Naive thymus-derived CD4-positive, alpha-beta T cell (primary cell): ENCODE data around the gene UPK3A. TPM values are rescaled to one million over a fixed set of nuclear protein-coding genes. Genes with fewer than 3 reads are reported as not detected.
"Not testable (repeated sequence)": the region's sequence is repeated elsewhere in the genome, so short reads cannot be mapped to it uniquely, and the experiment has no call there.

Experiments used
- ATAC-seq: fragments of 150-1000 bp; cut with Tn5 transposase; 2 replicates; pipeline ENCODE4 v1.10.0; 2021; ENCODE audit warnings: mild to moderate bottlenecking, moderate library complexity
- CTCF ChIA-PET: fragments of 350-600 bp; sonication (Branson Sonifier 250); formaldehyde crosslinking; loops from one replicate; lab custom pipeline; 2021; ENCODE audit warnings: antibody characterized with exemption; lab: Charles Lee
- POLR2A ChIA-PET: fragments of 350-600 bp; sonication (Branson Sonifier 250); formaldehyde crosslinking; loops from one replicate; lab custom pipeline; 2021; ENCODE audit warnings: antibody characterized with exemption, inconsistent platforms; lab: Charles Lee
- DNase-seq, 9 donors: peaks; one replicate each; pipeline versions ENCODE4 v3.0.0 to v3.0.0-alpha.2; 2020 to 2022; ENCODE audit warnings: mixed read lengths in 1 of 9
- H3K27ac ChIP-seq: one replicate; pipeline ENCODE4 v1.7.0; 2013; ENCODE audit warnings: mild to moderate bottlenecking, low read depth, low read length, moderate library complexity
- H3K27me3 ChIP-seq, 2 donors: one replicate each; pipeline ENCODE4 v1.7.0; 2013; ENCODE audit warnings: low read length in 2 of 2, mild to moderate bottlenecking in 2 of 2, moderate library complexity in 2 of 2; ENCODE audit not compliant: control insufficient read depth in 2 of 2, insufficient read depth in 2 of 2
- H3K36me3 ChIP-seq, 3 experiments: 1 replicate in 2 of 3; 2 replicates in 1 of 3; pipeline ENCODE4 v1.7.0; 2013; ENCODE audit warnings: low read length in 3 of 3, mild to moderate bottlenecking in 3 of 3, moderate library complexity in 1 of 3; ENCODE audit not compliant: insufficient read depth in 3 of 3, control insufficient read depth in 2 of 3
- H3K4me1 ChIP-seq, 2 donors: one replicate each; pipeline ENCODE4 v1.7.0; 2013; ENCODE audit warnings: low read length in 2 of 2, mild to moderate bottlenecking in 2 of 2, moderate library complexity in 1 of 2; ENCODE audit not compliant: control insufficient read depth in 2 of 2, insufficient read depth in 2 of 2
- H3K4me3 ChIP-seq: 2 replicates; pipeline ENCODE4 v1.7.0; 2013; ENCODE audit warnings: mild to moderate bottlenecking, low read length
- H3K9me3 ChIP-seq, 3 experiments: 1 replicate in 2 of 3; 2 replicates in 1 of 3; pipeline ENCODE4 v1.7.0; 2013; ENCODE audit warnings: low read length in 3 of 3; ENCODE audit not compliant: control insufficient read depth in 2 of 3
- H3K27ac Mint-ChIP-seq, 9 donors: one replicate each; pipeline ENCODE4 v1.8.0; 2020 to 2022; ENCODE audit warnings: mixed read lengths in 9 of 9, mild to moderate bottlenecking in 8 of 9, moderate library complexity in 5 of 9, inconsistent platforms in 2 of 9
- H3K27me3 Mint-ChIP-seq, 5 donors: one replicate each; pipeline ENCODE4 v1.8.0; 2021 to 2022; ENCODE audit warnings: mixed read lengths in 5 of 5, mild to moderate bottlenecking in 1 of 5
- H3K36me3 Mint-ChIP-seq, 5 donors: one replicate each; pipeline ENCODE4 v1.8.0; 2020 to 2022; ENCODE audit warnings: mixed read lengths in 5 of 5, mild to moderate bottlenecking in 3 of 5, inconsistent platforms in 1 of 5
- H3K4me1 Mint-ChIP-seq, 7 donors: one replicate each; pipeline ENCODE4 v1.8.0; 2020 to 2022; ENCODE audit warnings: mixed read lengths in 7 of 7, mild to moderate bottlenecking in 3 of 7, inconsistent platforms in 1 of 7
- H3K4me3 Mint-ChIP-seq, 10 donors: one replicate each; pipeline ENCODE4 v1.8.0; 2020 to 2022; ENCODE audit warnings: mild to moderate bottlenecking in 10 of 10, mixed read lengths in 10 of 10, moderate library complexity in 6 of 10, inconsistent platforms in 2 of 10
- H3K9me3 Mint-ChIP-seq, 11 donors: one replicate each; pipeline ENCODE4 v1.8.0; 2020 to 2022; ENCODE audit warnings: mixed read lengths in 11 of 11, mild to moderate bottlenecking in 4 of 11, inconsistent platforms in 1 of 11, moderate library complexity in 1 of 11
- intact Hi-C, 2 donors: fragments of 100-400 bp; cut with micrococcal nuclease; formaldehyde crosslinking; loops; one replicate each; pipeline ENCODE4 v1.15.1; 2023
- polyA plus RNA-seq, 2 donors: library from polyadenylated mRNA; unstranded; fragments of 300-500 nt; fragmentation: Illumina TruSeq; gene quantifications; one replicate each; pipeline ENCODE4 v1.2.3, GENCODE V29; 2021
- total RNA-seq, 6 experiments: library from RNA in 5 of 6; stranded (reverse) in 5 of 6; gene quantifications; 1 replicate in 5 of 6; 2 replicates in 1 of 6; pipeline ENCODE4 v1.2.3 and lab custom pipeline; 2021 to 2026

The UPK3A gene
- total and polyA plus RNA-seq, 7 experiments from 2014 or later = 0.25 to 0.61 TPM; not detected in 5

- no peak for ATAC-seq
- intact Hi-C loops = no loop called here
These were observed 29.9 kb upstream of the UPK3A start for GRCh38 chr22:45254789-45255278.

GRCh38 chr22:45257941-45258340 lies 26.8 kb upstream of the UPK3A start:
- H3K4me3 Mint-ChIP-seq, ATAC-seq, H3K4me3 ChIP-seq, H3K27me3 ChIP-seq, H3K36me3 ChIP-seq, H3K27ac Mint-ChIP-seq, H3K4me1 Mint-ChIP-seq, intact Hi-C loops, DNase-seq, H3K9me3 Mint-ChIP-seq, H3K36me3 Mint-ChIP-seq, H3K9me3 ChIP-seq, H3K27ac ChIP-seq, POLR2A ChIA-PET, CTCF ChIA-PET: not testable (repeated sequence)
- H3K27me3 Mint-ChIP-seq = peaks cover 0 to 13% (median 3%) of the 10 kb centered on the region in 5 donors
- H3K4me1 ChIP-seq = peaks cover 0 to 11% of the 10 kb centered on the region in 2 donors

More at GRCh38 chr22:45254789-45255278, 29.9 kb upstream of the UPK3A start:
- Histone ChIP-seq H3K4me1 (peaks cover 0 to 11% of the 10 kb centered on the region in 2 donors), H3K36me3 (no peaks in the 10 kb centered on the region), H3K9me3 (no peaks in the 10 kb centered on the region), H3K27me3 (no peaks in the 10 kb centered on the region), H3K4me3 (no peak overlapping the region), H3K27ac (no peak overlapping the region)
- ChIA-PET POLR2A (interaction anchor here (0.5 kb wide), 1 partner anchor 568 kb away, joined by 7 read pairs; no protein-coding TSS in a partner anchor), CTCF (interaction anchor here (0.7 kb wide), 1 partner anchor 461 kb away, joined by 3 read pairs; no protein-coding TSS in a partner anchor)
- Mint-ChIP-seq H3K9me3 (peaks cover 0 to 8% (median 0%) of the 10 kb centered on the region in 11 donors), H3K27ac (peak overlapping the region in 2 of 9 donors; percentile 30 to 42), H3K4me1 (peaks cover 0 to 8% (median 0%) of the 10 kb centered on the region in 7 donors), H3K36me3 (no peaks in the 10 kb centered on the region), H3K4me3 (peak overlapping the region in 1 of 10 donors; percentile 23), H3K27me3 (peaks cover 0 to 5% (median 0%) of the 10 kb centered on the region in 5 donors)
- no peak for DNase-seq

GRCh38 chr22:45259754-45260394 lies 24.9 kb upstream of the UPK3A start:
- intact Hi-C loops = no loop called here
- H3K4me1 Mint-ChIP-seq = peaks cover 0 to 6% (median 0%) of the 10 kb centered on the region in 7 donors
- H3K4me3 Mint-ChIP-seq = no peak overlapping the region
- peaks cover 4 to 28% (median 8%) of the 10 kb centered on the region in 5 donors for H3K27me3 Mint-ChIP-seq
- POLR2A ChIA-PET = no interaction called here
- peaks cover 0 to 8% (median 0%) of the 10 kb centered on the region in 11 donors for H3K9me3 Mint-ChIP-seq
- H3K36me3 ChIP-seq = no peaks in the 10 kb centered on the region
- H3K4me1 ChIP-seq = peaks cover 0 to 6% of the 10 kb centered on the region in 2 donors
- CTCF ChIA-PET = no interaction called here
- no peak overlapping the region for H3K27ac ChIP-seq
- H3K27me3 ChIP-seq = no peaks in the 10 kb centered on the region
- peak overlapping the region in 1 of 9 donors; percentile 28 for H3K27ac Mint-ChIP-seq
- no peak overlapping the region for H3K4me3 ChIP-seq
- DNase-seq (no peak), ATAC-seq (no peak)
- no peaks in the 10 kb centered on the region for H3K36me3 Mint-ChIP-seq
- no peaks in the 10 kb centered on the region for H3K9me3 ChIP-seq

- ATAC-seq, DNase-seq, H3K4me1 ChIP-seq, POLR2A ChIA-PET, CTCF ChIA-PET, H3K27ac Mint-ChIP-seq, intact Hi-C loops, H3K36me3 ChIP-seq, H3K27me3 ChIP-seq, H3K4me3 Mint-ChIP-seq, H3K27ac ChIP-seq, H3K36me3 Mint-ChIP-seq, H3K4me1 Mint-ChIP-seq, H3K9me3 Mint-ChIP-seq, H3K4me3 ChIP-seq, H3K9me3 ChIP-seq: not testable (repeated sequence)
- H3K27me3 Mint-ChIP-seq = peaks cover 4 to 30% (median 8%) of the 10 kb centered on the region in 5 donors
These were observed 24.4 kb upstream of the UPK3A start for GRCh38 chr22:45260395-45260759.

DNA sequence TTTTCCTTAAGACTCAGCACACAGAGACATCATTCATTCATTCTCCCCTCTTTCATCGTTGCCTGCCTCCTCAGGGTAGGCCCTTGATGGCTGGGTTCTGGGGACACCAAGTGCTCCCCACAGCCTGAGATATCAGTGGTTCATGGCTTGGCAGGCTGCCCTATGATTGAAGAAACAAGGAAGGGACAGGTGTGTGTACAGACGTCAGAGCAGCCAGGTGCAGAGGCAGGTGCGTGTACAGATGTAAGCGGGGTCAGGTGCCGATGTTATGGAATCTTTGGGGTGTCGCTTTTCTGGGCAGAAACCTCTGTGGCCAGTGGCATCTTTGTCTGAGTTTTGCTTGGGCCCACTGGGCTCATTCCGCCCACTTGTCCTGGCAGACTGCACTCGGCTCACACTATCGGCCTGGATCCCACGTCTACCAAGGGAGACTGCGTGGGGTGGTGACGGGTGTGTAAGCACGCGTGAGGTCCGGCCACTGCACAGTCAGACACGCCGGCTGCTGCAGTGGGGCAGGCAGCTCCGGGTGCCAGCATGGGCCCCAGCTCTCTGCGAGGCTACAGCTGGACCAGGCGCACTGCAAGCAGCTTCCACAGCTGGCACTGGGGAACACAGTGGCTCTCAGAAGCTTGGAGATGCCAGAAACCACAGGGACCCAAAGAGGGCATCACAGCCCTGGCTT lies 23.2 kb upstream of the UPK3A start:
- no peaks in the 10 kb centered on the region for H3K4me1 ChIP-seq
- ATAC-seq = no peak
- no peak overlapping the region for H3K27ac Mint-ChIP-seq
- peaks cover 0 to 6% (median 0%) of the 10 kb centered on the region in 7 donors for H3K4me1 Mint-ChIP-seq
- H3K4me3 Mint-ChIP-seq = no peak overlapping the region
- ChIA-PET CTCF (interaction anchor here (0.6 kb wide), 1 partner anchor 86 kb away, joined by 3 read pairs; no protein-coding TSS in a partner anchor), POLR2A (no interaction called here)
- H3K9me3 Mint-ChIP-seq = peaks cover 0 to 8% (median 0%) of the 10 kb centered on the region in 11 donors
- no peaks in the 10 kb centered on the region for H3K27me3 ChIP-seq
- H3K9me3 ChIP-seq = no peaks in the 10 kb centered on the region
- DNase-seq = no peak
- intact Hi-C loops = no loop called here
- H3K4me3 ChIP-seq = no peak overlapping the region
- H3K36me3 Mint-ChIP-seq = no peaks in the 10 kb centered on the region
- peaks cover 4 to 39% (median 8%) of the 10 kb centered on the region in 5 donors for H3K27me3 Mint-ChIP-seq
- no peak overlapping the region for H3K27ac ChIP-seq
- H3K36me3 ChIP-seq = no peaks in the 10 kb centered on the region

GRCh38 chr22:45262195-45262930 lies 22.4 kb upstream of the UPK3A start:
- Histone ChIP-seq H3K36me3 (no peaks in the 10 kb centered on the region), H3K4me3 (no peak overlapping the region), H3K9me3 (no peaks in the 10 kb centered on the region), H3K4me1 (no peaks in the 10 kb centered on the region), H3K27ac (no peak overlapping the region), H3K27me3 (no peaks in the 10 kb centered on the region)
- Mint-ChIP-seq H3K4me3 (no peak overlapping the region), H3K36me3 (no peaks in the 10 kb centered on the region), H3K27me3 (peaks cover 4 to 47% (median 8%) of the 10 kb centered on the region in 5 donors), H3K27ac (no peak overlapping the region), H3K9me3 (peaks cover 0 to 5% (median 0%) of the 10 kb centered on the region in 11 donors), H3K4me1 (peaks cover 0 to 6% (median 0%) of the 10 kb centered on the region in 7 donors)
- DNase-seq = no peak
- peak; percentile 67 for ATAC-seq
- CTCF ChIA-PET = interaction anchor here (0.6 kb wide), 1 partner anchor 85 kb away, joined by 3 read pairs; no protein-coding TSS in a partner anchor
- POLR2A ChIA-PET = no interaction called here
- intact Hi-C loops = no loop called here
